ENCODE measurements around the gene SUN3. TPM values are rescaled to one million over a fixed set of nuclear protein-coding genes. Genes with fewer than 3 reads are reported as not detected.

Gene SUN3
- total RNA-seq, 1 donor from 2014 or later = not detected

GRCh38 chr7:47962262-47962661, 66.6 kb downstream of the SUN3 start:
- Mint-ChIP-seq H3K4me3 (ENCODE audit: unreplicated experiment) (no peak overlapping the region), H3K4me1 (ENCODE audit: low read depth) (no peaks in the 10 kb centered on the region), H3K9me3 (ENCODE audit: low read depth) (no peaks in the 10 kb centered on the region), H3K36me3 (ENCODE audit: low read depth) (peaks cover 49% of the 10 kb centered on the region), H3K27me3 (ENCODE audit: low read depth) (no peaks in the 10 kb centered on the region), H3K27ac (ENCODE audit: unreplicated experiment) (no peak overlapping the region)
- DNase-seq (ENCODE audit: low spot score) = no peak
- TF ChIP-seq CTCF (IDR thresholded peaks at IDR 0.05) = no peak

- Mint-ChIP-seq H3K4me1 (ENCODE audit: low read depth) (peaks cover 19% of the 10 kb centered on the region), H3K9me3 (ENCODE audit: low read depth) (no peaks in the 10 kb centered on the region), H3K36me3 (ENCODE audit: low read depth) (peaks cover 16% of the 10 kb centered on the region), H3K4me3 (ENCODE audit: unreplicated experiment) (no peak overlapping the region), H3K27me3 (ENCODE audit: low read depth) (no peaks in the 10 kb centered on the region), H3K27ac (ENCODE audit: unreplicated experiment) (no peak overlapping the region)
- TF ChIP-seq CTCF (IDR thresholded peaks at IDR 0.05) = no peak
- DNase-seq (ENCODE audit: low spot score) = no peak
Measured at GRCh38 chr7:47957156-47957555, 71.8 kb downstream of the SUN3 start.

GRCh38 chr7:47956220-47956619, 72.7 kb downstream of the SUN3 start:
- Mint-ChIP-seq H3K4me3 (ENCODE audit: unreplicated experiment) (no peak overlapping the region), H3K27ac (ENCODE audit: unreplicated experiment) (no peak overlapping the region), H3K36me3 (ENCODE audit: low read depth) (peaks cover 10% of the 10 kb centered on the region), H3K9me3 (ENCODE audit: low read depth) (no peaks in the 10 kb centered on the region), H3K4me1 (ENCODE audit: low read depth) (peaks cover 19% of the 10 kb centered on the region), H3K27me3 (ENCODE audit: low read depth) (no peaks in the 10 kb centered on the region)
- no peak for DNase-seq (ENCODE audit: low spot score)
- TF ChIP-seq CTCF (IDR thresholded peaks at IDR 0.05) = no peak

GRCh38 chr7:47954231-47954911, 74.5 kb downstream of the SUN3 start:
- Mint-ChIP-seq H3K4me3 (ENCODE audit: unreplicated experiment) (no peak overlapping the region), H3K4me1 (ENCODE audit: low read depth) (peaks cover 19% of the 10 kb centered on the region), H3K27ac (ENCODE audit: unreplicated experiment) (peak overlapping the region; percentile 90), H3K36me3 (ENCODE audit: low read depth) (peaks cover 4% of the 10 kb centered on the region), H3K27me3 (ENCODE audit: low read depth) (no peaks in the 10 kb centered on the region), H3K9me3 (ENCODE audit: low read depth) (no peaks in the 10 kb centered on the region)
- DNase-seq (ENCODE audit: low spot score) = no peak
- no peak for TF ChIP-seq CTCF (IDR thresholded peaks at IDR 0.05)

- no peak for DNase-seq (ENCODE audit: low spot score)
- no peaks in the 10 kb centered on the region for H3K9me3 Mint-ChIP-seq (ENCODE audit: low read depth)
- H3K27ac Mint-ChIP-seq (ENCODE audit: unreplicated experiment) = peak overlapping the region; percentile 90
- no peak overlapping the region for H3K4me3 Mint-ChIP-seq (ENCODE audit: unreplicated experiment)
- H3K27me3 Mint-ChIP-seq (ENCODE audit: low read depth) = no peaks in the 10 kb centered on the region
- no peak for TF ChIP-seq CTCF (IDR thresholded peaks at IDR 0.05)
- H3K36me3 Mint-ChIP-seq (ENCODE audit: low read depth) = peaks cover 4% of the 10 kb centered on the region
- H3K4me1 Mint-ChIP-seq (ENCODE audit: low read depth) = peaks cover 19% of the 10 kb centered on the region
Measured at GRCh38 chr7:47953822-47954221, 75.1 kb downstream of the SUN3 start.
